Glutamatergic neuron (in vitro differentiated cells): Measurements from ENCODE around the gene ZNF805. TPM values are rescaled to one million over a fixed set of nuclear protein-coding genes. Genes with fewer than 3 reads are reported as not detected.
A peak's percentile ranks its signal among the peaks of the same experiment; 100 is the strongest.
"Not testable (repeated sequence)": the region's sequence is repeated elsewhere in the genome, so short reads cannot be mapped to it uniquely, and the experiment has no call there.

ENCODE experiments used
- DNase-seq: peaks from one replicate; pipeline ENCODE4 v3.0.0; 2022
- H3K27ac Mint-ChIP-seq: one replicate; pipeline ENCODE4 v1.8.0; 2020; ENCODE audit warnings: mild to moderate bottlenecking, mixed read lengths, inconsistent platforms; ENCODE audit not compliant: unreplicated experiment
- H3K27me3 Mint-ChIP-seq: one replicate; pipeline ENCODE4 v1.8.0; 2020; ENCODE audit warnings: mild to moderate bottlenecking, moderate library complexity, mixed read lengths, inconsistent platforms; ENCODE audit not compliant: unreplicated experiment
- H3K36me3 Mint-ChIP-seq: one replicate; pipeline ENCODE4 v1.8.0; 2020; ENCODE audit warnings: mild to moderate bottlenecking, mixed read lengths, inconsistent platforms; ENCODE audit not compliant: unreplicated experiment
- H3K4me1 Mint-ChIP-seq: one replicate; pipeline ENCODE4 v1.8.0; 2020; ENCODE audit warnings: mild to moderate bottlenecking, low read depth, mixed read lengths, inconsistent platforms; ENCODE audit not compliant: unreplicated experiment
- H3K4me3 Mint-ChIP-seq: one replicate; pipeline ENCODE4 v1.8.0; 2020; ENCODE audit warnings: mild to moderate bottlenecking, mixed read lengths, inconsistent platforms; ENCODE audit not compliant: unreplicated experiment
- H3K9me3 Mint-ChIP-seq: one replicate; pipeline ENCODE4 v1.8.0; 2020; ENCODE audit warnings: mild to moderate bottlenecking, moderate library complexity, mixed read lengths, inconsistent platforms; ENCODE audit not compliant: unreplicated experiment
- total RNA-seq: library from RNA; stranded (reverse); fragmentation: NEBNext Ultra II Directional; extraction: Animal tissue kit (Norgen Biotek cat#: 25700); gene quantifications from one replicate; pipeline ENCODE4 v1.2.1, GENCODE V29; 2021; ENCODE audit not compliant: unreplicated experiment
- TF ChIP-seq, protein P1 (sequence below): fragments of 200-600 bp; sonication (generic); IDR thresholded peaks from one replicate; pipeline ENCODE4 v1.5.0; 2021; ENCODE audit not compliant: partially characterized antibody, unreplicated experiment

ZNF805 gene
- total RNA-seq, 1 donor from 2014 or later: 15.5 TPM

DNA sequence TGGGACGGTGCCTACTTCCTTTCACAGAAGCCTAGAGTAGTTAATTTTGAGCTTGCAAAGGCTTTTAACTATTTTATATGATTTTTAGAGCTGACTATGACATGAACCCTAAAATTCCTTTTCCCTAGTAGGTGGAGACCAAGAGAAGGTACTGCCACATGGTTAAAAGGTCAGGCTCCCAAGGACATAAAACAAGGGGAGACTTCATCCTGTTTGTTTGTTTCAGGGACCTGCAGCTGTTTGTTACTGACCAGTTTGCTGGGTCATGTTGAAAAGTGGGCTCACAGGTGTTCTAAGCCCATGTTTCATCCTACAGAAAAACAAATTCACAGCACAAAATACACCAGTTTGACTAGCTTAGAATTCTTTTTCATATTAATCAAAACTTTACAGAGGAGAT, 36.0 kb downstream of the ZNF805 start:
- H3K9me3 Mint-ChIP-seq: peaks cover 6% of the 10 kb centered on the region
- H3K27me3 Mint-ChIP-seq: peaks cover 3% of the 10 kb centered on the region
- H3K4me3 Mint-ChIP-seq: no peak overlapping the region
- H3K27ac Mint-ChIP-seq: no peak overlapping the region
- peaks cover 4% of the 10 kb centered on the region for H3K4me1 Mint-ChIP-seq
- peaks cover 4% of the 10 kb centered on the region for H3K36me3 Mint-ChIP-seq
- TF ChIP-seq, protein P1, sequence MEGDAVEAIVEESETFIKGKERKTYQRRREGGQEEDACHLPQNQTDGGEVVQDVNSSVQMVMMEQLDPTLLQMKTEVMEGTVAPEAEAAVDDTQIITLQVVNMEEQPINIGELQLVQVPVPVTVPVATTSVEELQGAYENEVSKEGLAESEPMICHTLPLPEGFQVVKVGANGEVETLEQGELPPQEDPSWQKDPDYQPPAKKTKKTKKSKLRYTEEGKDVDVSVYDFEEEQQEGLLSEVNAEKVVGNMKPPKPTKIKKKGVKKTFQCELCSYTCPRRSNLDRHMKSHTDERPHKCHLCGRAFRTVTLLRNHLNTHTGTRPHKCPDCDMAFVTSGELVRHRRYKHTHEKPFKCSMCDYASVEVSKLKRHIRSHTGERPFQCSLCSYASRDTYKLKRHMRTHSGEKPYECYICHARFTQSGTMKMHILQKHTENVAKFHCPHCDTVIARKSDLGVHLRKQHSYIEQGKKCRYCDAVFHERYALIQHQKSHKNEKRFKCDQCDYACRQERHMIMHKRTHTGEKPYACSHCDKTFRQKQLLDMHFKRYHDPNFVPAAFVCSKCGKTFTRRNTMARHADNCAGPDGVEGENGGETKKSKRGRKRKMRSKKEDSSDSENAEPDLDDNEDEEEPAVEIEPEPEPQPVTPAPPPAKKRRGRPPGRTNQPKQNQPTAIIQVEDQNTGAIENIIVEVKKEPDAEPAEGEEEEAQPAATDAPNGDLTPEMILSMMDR: no peak
- DNase-seq: no peak

DNA sequence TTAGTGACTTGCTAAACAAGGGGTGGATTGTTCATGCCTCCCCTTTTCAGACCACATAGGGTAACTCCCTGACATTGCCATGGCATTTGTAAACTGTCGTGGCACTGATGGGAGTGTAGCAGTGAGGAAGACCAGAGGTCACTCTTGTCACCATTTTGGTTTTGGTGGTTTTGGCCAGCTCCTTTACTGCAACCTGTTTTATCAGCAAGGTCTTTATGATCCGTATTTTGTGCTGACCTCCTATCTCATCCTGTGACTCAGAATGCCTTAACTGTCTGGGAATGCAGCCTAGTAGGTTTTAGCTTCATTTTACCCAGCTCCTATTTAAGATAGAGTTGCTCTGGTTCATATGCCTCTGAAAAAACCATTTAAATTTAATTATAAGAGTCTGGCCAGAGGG, 38.0 kb downstream of the ZNF805 start:
- H3K27me3 Mint-ChIP-seq, DNase-seq, H3K9me3 Mint-ChIP-seq, H3K4me3 Mint-ChIP-seq, H3K27ac Mint-ChIP-seq, H3K36me3 Mint-ChIP-seq: not testable (repeated sequence)
- peaks cover 12% of the 10 kb centered on the region for H3K4me1 Mint-ChIP-seq

DNA sequence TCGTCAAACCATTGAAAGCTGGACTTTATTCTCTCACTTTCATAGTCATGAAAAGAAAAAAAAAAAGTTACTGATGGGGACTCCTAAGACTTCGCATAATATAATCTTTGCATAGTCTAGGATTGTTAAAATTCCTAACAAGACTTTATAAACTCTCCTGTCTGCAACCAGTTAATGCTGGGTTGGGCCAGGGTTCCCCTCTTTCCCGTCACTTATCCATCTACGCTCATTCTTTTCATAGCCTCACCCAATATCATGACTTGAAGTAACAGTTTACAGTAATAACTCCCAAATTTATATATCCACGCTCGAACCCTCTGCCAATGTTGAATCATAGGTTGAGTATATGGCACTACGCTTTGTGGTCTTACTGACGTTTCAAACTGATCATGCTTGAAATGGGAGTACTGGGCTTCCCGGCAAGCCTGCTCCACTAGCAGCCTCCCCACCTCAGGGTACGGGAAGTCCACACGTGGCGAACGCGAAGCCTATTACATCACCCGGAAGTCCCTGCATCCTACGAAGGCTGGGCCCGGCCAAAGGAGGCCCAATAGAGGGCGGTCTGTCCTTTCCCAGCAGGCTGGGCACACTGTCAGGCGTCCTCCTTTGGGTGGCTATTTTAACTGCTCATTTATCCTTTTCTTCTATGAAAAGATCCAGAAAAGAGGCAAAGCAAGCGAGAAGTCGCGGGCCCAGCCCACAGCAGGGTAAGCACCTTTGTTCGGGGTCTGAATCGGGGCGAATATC, 39.2 kb downstream of the ZNF805 start:
- peaks cover 7% of the 10 kb centered on the region for H3K9me3 Mint-ChIP-seq
- no peak overlapping the region for H3K27ac Mint-ChIP-seq
- DNase-seq: peak; percentile 85
- H3K27me3 Mint-ChIP-seq: peaks cover 3% of the 10 kb centered on the region
- H3K4me1 Mint-ChIP-seq: peaks cover 12% of the 10 kb centered on the region
- no peaks in the 10 kb centered on the region for H3K36me3 Mint-ChIP-seq
- no peak overlapping the region for H3K4me3 Mint-ChIP-seq
- TF ChIP-seq, protein P1: no peak

DNA sequence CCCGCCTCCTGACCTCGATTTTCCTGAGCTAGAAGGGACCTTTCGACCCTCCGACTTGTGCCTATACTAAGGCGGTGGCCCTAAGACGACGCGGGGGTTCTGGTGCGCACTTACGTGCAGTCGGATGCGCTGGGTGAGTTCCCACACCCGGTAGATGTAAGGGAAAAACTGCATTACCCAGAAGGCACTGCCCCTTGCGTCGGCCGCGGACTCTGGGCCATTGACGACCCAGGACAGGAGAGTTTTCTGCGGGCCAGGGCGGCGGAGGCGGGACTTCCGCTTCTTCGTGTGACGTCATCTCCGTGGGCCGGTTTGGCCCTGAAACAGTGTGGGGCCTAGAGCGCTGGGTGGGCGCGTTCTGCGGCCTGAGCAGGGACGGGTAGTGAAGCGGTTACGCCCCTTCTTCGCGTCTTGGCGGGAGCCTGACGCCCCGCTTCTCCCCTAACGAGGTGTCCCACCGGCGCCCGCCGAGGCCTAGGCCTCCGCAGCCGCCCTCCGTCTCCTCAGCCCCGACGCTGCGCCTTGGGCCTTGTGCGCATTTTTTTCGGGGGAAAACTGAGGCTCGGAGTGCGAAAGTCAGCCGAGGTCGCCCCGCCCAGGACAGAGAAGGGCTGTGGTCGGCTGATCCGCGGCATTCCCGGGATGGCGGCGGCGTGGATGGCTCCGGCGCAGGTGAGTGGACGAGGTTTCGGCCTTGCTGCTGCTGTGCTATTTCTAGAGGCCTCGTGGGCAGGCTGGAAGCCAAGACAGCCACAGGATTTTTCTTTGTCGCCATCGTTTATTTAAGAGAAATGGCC, 39.9 kb downstream of the ZNF805 start, which contains the start of gene ZNF460:
TSS of gene ZNF460 (plus strand) at position 321 of the 797 bp plus-strand sequence. CDS start at position 643, 322 bp downstream.
- Mint-ChIP-seq H3K27me3 (peaks cover 3% of the 10 kb centered on the region), H3K9me3 (peaks cover 8% of the 10 kb centered on the region), H3K4me3 (no peak within 1 kb of the TSS), H3K4me1 (peaks cover 12% of the 10 kb centered on the region), H3K27ac (peak within 1 kb of the TSS; percentile 92), H3K36me3 (no peaks in the 10 kb centered on the region)
- TF ChIP-seq, protein P1: peak; percentile 14
- peak; percentile 98 for DNase-seq

DNA sequence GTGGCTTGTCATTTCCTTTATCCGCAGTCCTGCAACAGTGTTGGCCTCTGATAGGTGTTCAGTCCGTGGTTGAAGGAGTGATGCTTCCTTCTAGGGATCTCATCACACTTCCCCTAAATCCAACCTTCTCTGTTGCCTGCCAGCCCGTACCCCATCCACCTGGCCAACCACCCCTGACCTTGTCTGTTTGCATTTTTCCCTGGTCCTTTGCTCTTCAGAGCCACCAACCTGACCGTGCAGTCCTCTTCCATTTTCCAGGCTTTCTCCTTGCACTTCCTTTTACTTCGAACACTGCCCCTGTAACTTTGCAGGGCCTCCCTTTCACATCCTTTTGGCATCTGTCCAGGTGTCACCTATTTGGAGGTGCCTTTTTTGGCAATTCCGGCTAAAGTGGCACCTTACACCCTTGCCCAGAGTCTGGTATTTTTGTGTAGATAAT, 40.5 kb downstream of the ZNF805 start:
- Mint-ChIP-seq H3K4me1 (peaks cover 12% of the 10 kb centered on the region), H3K36me3 (no peaks in the 10 kb centered on the region), H3K27me3 (peaks cover 3% of the 10 kb centered on the region), H3K27ac (peak overlapping the region; percentile 92), H3K4me3 (no peak overlapping the region), H3K9me3 (peaks cover 12% of the 10 kb centered on the region)
- DNase-seq: no peak
- TF ChIP-seq, protein P1: no peak
